ENCODE measurements around the gene HMG20A. TPM values are rescaled to one million over a fixed set of nuclear protein-coding genes. Genes with fewer than 3 reads are reported as not detected.

The HMG20A gene
- total RNA-seq, 6 donors from 2014 or later = 33.1 to 155 (median 39.3) TPM

- H3K4me3 ChIP-seq = no peak overlapping the region
- H3K9me3 ChIP-seq = no peaks in the 10 kb centered on the region
- no peaks in the 10 kb centered on the region for H3K36me3 ChIP-seq
- H3K27me3 ChIP-seq = no peaks in the 10 kb centered on the region
- 67 to 68% methylated on average over 13 of the region's 13 CpGs for WGBS, 2 donors
- H3K4me1 ChIP-seq = peaks cover 0 to 11% (median 8%) of the 10 kb centered on the region in 4 donors
- DNase-seq (no peak), ATAC-seq (ENCODE audit: low FRiP score in 2 of 2) (no peak)
- TF ChIP-seq, protein P1, sequence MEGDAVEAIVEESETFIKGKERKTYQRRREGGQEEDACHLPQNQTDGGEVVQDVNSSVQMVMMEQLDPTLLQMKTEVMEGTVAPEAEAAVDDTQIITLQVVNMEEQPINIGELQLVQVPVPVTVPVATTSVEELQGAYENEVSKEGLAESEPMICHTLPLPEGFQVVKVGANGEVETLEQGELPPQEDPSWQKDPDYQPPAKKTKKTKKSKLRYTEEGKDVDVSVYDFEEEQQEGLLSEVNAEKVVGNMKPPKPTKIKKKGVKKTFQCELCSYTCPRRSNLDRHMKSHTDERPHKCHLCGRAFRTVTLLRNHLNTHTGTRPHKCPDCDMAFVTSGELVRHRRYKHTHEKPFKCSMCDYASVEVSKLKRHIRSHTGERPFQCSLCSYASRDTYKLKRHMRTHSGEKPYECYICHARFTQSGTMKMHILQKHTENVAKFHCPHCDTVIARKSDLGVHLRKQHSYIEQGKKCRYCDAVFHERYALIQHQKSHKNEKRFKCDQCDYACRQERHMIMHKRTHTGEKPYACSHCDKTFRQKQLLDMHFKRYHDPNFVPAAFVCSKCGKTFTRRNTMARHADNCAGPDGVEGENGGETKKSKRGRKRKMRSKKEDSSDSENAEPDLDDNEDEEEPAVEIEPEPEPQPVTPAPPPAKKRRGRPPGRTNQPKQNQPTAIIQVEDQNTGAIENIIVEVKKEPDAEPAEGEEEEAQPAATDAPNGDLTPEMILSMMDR (IDR thresholded peaks at IDR 0.05) = no peak
- no peak for TF ChIP-seq POLR2A (IDR thresholded peaks at IDR 0.05)
- no peak overlapping the region for H3K27ac ChIP-seq
Observed at GRCh38 chr15:77533578-77534430, 113.1 kb downstream of the HMG20A start.

Other genes with a start within 250 kb of the HMG20A start
- gene PEAK1, start 784 bp upstream of the HMG20A start, total RNA-seq = 100 to 1,000 TPM in 2 of 6 donors, 10 to 100 TPM in 4; 82.8 to 142 (median 90.1) TPM
- gene LINGO1, start 212.0 kb downstream of the HMG20A start, total RNA-seq = under 1 TPM in 4 of 6 donors, not detected in 2; 0.15 to 0.84 (median 0.43) TPM